ENCODE measurements around the gene EGFR.

GRCh38 chr7:55230014-55230413 is 211.2 kb downstream of the EGFR start:
- TF ChIP-seq CTCF (IDR thresholded peaks at IDR 0.05) (no peak), POLR2A (IDR thresholded peaks at IDR 0.05) (no peak)
